SK-MEL-5 (cell line): ENCODE results near the gene ATP6V0A1. TPM values are rescaled to one million over a fixed set of nuclear protein-coding genes. Genes with fewer than 3 reads are reported as not detected.

Experiments
- DNase-seq: peaks from one replicate; pipeline ENCODE4 v3.0.0-alpha.2; 2016; ENCODE audit warnings: low read depth, low spot score
- in situ Hi-C: cut with HindIII; loops from 2 replicates; pipeline ENCODE4 v1.10.0; 2016; ENCODE audit warnings: low sequenced_read_pairs, high pct_unique_total_duplicates, low pct_unique_long_range_greater_than_20kb
- total RNA-seq: library from RNA; depleted of rRNA; stranded (reverse); fragments of >200 nt; shearing (Covaris generic); gene quantifications from 2 replicates; pipeline ENCODE4 v1.2.3, GENCODE V29; 2014

ATP6V0A1 gene
- total RNA-seq, 1 experiment from 2014 or later: 59.0 TPM

DNA sequence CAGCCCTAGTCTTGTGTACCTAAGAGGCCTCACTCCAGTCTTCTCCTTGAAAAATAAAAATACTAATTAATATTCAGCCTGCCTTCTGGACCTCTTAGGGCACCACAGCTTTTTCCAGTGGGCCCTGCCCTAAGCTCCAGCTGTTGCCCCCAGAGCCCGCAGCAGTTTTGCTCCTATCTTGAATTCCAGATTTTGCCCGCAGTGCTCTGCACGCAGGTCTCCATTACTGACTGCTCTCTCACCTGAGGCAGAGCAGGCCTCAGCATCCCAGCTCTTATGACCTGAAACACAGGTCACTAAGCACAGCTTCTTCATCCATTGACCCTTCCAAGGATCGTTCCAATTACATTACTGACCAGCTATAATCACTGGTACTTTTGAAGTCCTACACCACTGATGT is 49.0 kb downstream of the ATP6V0A1 start:
- in situ Hi-C loops: loop anchor here (25.0 kb wide), 1 partner anchor 195 kb away; no protein-coding TSS in a partner anchor

DNA sequence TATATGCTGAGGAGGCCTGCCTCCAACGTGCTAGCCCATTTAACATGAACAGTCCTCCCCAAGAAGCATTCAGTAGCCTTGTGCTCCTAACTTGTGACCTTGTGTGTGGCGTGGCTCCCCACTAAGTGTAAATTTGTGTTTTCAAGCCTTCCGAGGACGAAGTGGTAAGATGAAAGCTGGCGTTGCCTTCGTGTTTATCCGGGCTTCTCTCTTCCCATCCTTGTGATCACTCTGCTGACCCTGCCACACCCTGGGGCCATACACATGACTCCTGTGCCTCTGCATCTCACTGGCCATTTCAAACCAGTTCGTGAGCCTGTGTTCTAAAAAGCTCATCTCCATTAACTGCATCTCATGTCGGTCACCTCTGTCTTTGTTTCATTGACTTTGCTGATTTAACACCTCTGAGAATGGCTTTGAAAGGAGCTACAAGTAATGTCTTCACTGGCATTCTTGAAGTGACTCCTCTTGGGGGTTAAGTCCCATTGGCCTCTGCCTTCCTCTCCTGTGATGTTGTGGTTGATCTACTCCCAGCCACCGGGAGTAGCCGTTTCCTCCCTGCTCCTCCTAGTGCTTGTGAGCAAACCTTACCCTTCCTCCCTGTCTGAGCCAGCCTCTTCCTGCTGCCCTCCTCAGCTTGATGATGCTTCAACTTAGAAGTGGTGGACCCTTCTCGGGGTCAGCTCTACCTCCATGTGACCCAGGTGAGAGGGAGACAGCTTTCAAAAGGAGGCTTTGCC is 49.9 kb downstream of the ATP6V0A1 start:
- in situ Hi-C loops: loop anchor here (25.0 kb wide), 1 partner anchor 196 kb away; no protein-coding TSS in a partner anchor
- DNase-seq: peak; percentile 53

More for the DNA sequence above, 49.0 kb downstream of the ATP6V0A1 start:
- no peak for DNase-seq

DNA sequence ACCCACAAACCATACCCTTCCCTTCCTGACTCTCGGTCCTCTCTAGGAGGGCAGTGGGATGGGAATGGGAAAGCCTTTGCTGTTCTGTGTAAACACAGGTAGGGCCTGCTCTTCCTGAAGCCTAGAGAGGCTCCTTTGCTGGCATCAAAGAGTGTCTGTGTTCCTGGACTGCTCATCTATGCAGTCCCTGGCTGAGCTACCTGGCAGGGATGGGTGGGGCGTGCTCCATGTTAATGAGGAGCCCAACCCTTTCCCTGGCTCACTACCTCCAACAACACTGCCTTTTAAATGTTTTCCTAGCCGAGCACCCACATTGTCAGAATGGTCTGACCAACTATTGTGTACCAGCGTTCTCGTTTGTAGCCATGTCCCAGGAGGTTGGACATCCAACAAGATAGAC is 50.7 kb downstream of the ATP6V0A1 start:
- DNase-seq: no peak
- in situ Hi-C loops: loop anchor here (25.0 kb wide), 1 partner anchor 197 kb away; no protein-coding TSS in a partner anchor

DNA sequence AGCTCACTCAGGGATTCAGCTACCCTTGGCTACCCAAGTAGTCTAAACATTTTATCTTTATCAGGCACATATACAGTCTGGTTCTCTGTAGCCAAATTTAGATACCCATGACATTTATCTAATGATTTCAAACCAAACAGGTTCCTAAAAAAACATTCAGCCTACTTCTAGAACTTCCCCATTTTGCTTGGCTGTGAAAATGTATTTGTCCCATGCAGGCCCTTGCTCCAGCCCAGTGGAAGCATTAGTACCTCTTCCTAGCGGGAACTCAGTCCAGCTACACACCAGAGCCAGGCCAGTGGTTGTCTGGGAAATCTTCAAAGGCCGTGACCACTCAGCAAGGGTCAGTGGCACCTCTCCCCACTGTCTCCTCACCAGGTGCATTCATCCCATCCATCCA is 51.2 kb downstream of the ATP6V0A1 start:
- in situ Hi-C loops: loop anchor here (25.0 kb wide), 1 partner anchor 198 kb away; no protein-coding TSS in a partner anchor
- no peak for DNase-seq

DNA sequence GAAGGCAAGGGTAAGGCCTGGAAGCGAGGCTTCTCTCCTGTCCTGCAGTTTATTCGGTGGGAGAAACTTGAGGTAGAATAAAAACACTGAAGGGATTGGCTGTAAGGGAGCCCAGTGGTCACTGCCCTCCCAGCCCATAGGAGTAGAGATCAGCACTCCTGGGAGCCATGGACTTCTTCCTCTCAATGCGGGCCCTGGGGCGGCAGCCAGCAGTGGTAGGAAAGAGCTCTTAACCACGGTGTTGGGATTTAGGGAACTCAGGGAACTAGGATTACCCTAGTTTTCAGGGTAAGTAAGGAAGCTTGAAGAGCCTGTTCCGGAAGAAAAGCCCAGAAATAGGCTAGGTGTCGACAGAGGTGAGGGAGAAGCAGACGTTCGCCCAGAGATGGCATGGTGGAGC is 53.6 kb downstream of the ATP6V0A1 start:
- in situ Hi-C loops: loop anchor here (25.0 kb wide), 1 partner anchor 200 kb away; no protein-coding TSS in a partner anchor
- no peak for DNase-seq

DNA sequence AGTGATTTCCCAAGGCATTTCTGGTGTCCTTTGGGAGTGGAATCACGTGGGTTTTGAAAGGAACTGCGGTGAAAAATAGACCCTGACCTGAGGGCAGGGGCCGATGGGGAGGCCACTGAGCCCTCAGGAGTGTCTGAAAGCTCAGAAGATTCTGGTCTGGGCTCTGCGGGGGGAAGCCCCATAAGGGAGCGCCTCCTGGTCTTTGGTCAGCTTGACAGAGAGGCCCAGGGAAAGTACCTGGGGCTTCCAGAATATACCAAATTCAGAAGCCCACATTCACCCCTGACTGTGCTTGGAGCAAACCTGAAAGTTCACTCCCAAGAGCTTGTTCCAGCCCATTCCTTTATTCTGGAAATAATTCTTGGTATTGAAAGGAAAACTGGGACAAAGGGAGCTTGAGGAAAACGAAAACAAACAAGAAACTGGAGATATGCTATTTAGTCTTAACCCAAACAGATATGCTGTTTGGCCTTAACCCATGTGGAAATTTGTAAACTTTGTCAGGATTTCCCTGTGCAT is 54.1 kb downstream of the ATP6V0A1 start:
- in situ Hi-C loops: loop anchor here (25.0 kb wide), 1 partner anchor 200 kb away; no protein-coding TSS in a partner anchor
- no peak for DNase-seq

DNA sequence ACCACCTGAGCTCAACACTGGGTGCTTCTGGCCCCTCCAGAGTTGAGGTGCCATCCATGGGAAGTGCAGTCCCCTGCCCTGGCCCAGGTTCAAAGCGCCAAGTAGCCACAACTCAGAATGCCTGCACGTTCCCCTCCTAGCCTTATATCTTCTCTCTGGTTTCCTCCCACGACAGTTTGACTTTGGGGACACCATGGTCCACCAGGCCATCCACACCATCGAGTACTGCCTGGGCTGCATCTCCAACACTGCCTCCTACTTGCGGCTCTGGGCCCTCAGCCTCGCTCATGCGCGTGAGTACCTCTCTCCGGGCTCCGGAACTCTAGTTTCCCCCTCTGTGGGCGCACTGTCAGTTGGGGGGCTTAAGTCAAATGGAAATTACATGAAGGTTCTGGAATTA is 55.0 kb downstream of the ATP6V0A1 start:
- DNase-seq: no peak
- in situ Hi-C loops: loop anchor here (25.0 kb wide), 1 partner anchor 201 kb away; no protein-coding TSS in a partner anchor

DNA sequence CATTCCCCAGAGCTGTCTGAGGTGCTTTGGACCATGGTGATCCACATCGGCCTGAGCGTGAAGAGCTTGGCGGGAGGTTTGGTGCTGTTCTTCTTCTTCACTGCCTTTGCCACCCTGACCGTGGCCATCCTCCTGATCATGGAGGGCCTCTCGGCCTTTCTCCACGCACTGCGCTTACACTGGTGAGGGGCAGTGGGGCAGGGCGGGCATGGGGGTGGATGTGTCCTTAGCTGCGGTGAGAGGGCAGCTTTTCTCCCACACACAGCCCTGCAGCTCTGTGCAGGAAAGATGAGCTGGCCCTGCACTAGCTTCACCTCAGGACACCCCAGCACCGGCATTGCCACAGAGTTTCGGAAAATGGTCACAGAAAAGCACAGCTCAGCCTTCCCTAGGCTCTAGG is 55.6 kb downstream of the ATP6V0A1 start:
- no peak for DNase-seq
- in situ Hi-C loops: loop anchor here (25.0 kb wide), 1 partner anchor 202 kb away; no protein-coding TSS in a partner anchor

DNA sequence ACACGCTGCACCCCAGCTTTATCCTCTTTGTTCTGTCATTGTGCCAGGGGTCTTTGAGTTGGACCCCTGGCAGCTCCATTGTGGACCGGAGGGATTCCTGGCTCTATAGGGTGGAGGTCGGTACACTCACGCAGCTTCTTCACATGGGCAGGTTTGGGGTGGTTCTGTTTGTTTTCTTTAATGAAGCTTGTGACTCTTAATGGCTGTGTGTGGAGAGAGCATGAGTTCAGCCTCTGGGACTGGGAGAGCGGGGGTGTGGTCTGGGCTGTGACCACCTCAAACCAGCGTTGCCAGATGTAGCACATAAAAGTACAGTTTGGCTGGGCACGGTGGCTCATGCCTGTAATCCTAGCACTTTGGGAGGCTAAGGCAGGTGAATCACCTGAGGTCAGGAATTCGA is 56.2 kb downstream of the ATP6V0A1 start:
- DNase-seq: no peak
- in situ Hi-C loops: loop anchor here (25.0 kb wide), 1 partner anchor 203 kb away; no protein-coding TSS in a partner anchor

DNA sequence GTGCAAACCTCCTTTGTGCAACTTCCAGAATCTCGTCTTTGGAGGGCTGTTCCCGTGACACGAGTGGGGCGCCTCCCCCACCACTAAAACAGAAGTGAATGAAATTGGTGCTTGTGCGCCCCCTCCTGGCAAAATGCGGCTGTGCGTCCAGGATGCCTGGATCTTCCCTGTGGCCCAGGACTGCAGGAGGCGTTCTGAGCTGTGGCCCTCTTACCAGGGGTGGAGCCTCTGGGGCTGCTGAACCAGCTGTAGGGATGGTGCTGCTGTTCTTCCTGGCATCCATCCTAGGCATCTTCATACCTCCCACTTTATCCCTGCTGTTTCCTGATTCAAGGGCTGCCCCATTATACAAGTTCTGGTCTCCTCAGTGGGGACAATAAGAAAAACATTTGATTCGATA is 58.8 kb downstream of the ATP6V0A1 start:
- peak; percentile 89 for DNase-seq
- in situ Hi-C loops: loop anchor here (25.0 kb wide), 1 partner anchor 205 kb away; no protein-coding TSS in a partner anchor

DNA sequence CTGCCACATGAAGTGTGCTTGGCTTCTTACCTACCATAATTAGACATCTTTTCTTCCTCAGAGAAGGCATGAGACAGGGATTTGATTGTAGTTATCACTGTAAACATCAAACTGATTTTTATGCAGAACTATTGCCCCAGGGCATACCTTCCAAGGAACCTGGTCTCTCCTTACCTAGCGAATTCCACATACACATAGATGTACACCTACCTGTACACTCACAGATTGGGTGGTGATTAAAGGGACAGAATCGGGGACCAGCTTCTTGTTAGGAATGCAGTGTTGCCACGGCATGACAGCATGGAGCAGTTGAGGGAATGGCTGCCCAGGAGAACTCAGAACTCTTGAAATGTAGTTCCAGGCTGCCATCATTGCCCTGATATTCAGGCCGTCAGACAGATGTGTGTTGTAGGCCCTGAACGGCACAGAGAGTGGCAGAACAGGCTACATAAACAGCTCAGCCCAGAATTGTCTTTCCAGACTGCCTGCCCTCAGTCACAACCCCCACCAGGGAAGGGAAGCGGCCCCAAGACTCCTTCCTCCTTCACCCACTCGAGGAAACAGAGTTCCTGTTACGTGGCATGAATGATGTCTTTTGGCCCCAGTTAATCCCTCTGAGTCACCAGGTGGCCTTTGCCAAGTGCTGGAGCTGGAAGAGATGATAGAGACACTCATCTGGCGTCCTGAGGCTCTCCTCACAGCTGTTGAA is 59.5 kb downstream of the ATP6V0A1 start:
- in situ Hi-C loops: loop anchor here (25.0 kb wide), 1 partner anchor 206 kb away; no protein-coding TSS in a partner anchor
- no peak for DNase-seq

DNA sequence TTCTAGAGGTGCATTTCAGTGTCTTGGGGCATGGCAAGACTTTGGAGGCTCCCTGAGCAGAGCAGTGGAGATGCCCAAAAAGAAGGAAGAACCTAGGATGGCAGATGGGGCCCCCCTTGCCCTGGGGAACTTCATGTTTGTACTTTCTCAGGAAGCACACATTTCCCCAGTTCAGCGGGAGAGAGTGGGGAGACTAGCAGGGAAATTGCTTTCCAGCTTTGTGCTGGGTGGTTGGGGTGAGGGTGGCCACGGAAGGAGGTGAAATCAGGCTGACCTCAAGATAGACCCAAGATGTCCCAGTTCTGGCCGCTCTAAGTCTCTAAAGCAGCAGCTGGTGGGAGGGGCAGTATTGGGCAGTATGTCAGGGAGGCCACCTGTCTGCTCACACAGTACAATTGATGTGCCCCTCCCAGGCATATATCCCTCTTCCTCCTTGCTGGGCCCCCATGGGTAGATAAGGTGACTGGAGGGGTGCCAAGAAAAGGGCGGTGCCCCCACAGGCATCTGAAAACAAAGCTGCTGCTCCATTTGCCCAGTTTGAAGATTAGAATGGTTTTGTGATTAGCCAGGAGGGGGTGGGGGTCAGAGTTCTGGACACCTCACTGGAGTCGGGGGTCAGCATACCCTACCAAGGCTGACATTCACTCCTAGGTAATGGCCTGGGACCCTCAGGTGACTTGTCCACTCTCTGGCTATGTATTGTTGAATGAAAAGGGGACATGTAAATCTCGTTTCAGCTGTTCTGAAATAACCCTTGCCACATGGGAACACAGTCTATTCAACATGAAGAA is 60.3 kb downstream of the ATP6V0A1 start:
- in situ Hi-C loops: loop anchor here (25.0 kb wide), 1 partner anchor 207 kb away; no protein-coding TSS in a partner anchor
- no peak for DNase-seq

DNA sequence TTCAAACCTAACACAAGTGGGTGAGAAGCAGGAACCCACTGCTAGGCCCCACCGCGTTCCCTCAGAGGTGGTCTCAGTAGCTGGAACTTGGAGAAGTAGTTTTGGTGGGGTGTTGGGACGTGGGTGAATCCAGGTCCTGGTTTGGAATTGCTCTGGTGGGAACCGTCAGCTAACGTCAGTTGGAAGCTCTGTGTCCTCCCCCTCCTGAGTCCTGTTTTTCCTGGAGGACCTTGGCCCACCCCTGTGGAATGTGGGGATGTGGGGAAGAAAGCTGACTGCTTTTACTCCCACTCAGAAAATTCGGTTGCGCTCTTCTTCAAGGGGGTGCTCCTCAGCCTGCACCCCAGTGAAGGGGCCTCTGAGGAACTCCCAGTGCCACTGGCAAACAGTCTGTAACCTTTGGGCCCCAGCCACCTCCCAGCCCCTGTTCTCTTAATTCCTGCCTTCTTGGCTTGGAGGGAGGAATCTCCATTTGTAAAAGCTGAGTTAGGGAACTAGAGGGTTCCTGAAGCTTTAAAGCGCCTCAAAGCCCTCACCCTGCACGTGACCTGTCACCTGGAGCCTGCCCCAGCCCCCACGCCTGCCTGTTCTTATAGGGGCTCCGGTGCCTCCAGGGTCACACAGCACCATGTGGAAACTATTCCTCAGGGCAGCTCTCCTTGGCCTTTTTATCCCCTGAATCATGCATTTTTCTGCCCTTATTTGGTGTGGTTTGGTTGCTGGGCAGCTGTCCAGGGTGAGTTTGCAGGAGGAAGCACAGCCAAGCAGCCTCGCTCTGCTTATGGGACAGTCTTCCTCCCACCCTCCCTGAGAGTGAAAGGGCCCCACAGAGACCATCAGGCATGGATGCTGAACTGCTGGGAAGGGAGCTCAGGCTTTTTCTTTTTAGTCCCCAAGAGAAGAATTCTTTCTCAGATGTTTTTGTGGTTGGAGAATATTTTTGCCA is 61.1 kb downstream of the ATP6V0A1 start:
- in situ Hi-C loops: loop anchor here (25.0 kb wide), 1 partner anchor 208 kb away; no protein-coding TSS in a partner anchor
- DNase-seq: peak; percentile 48

DNA sequence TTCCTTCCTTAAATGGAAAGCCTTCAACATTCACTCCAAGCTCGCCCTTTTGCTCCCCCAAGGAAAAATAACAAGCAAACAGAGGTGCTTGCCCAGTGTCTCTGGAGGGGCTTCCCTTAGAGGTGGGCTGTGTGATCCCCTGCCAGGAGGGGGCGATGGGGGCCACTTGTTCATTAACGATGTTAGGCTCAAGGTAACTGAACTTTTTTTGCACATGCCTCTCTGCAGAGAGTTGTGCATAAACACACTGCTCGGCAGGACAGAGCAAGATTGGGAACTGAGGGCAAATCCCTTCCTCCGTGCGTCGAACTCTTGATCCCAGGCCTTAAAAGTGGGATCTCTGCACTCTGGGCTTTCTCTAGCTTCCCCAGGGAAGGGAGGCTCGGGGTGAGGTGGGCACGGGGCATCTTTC is 61.9 kb downstream of the ATP6V0A1 start:
- no peak for DNase-seq
- in situ Hi-C loops: loop anchor here (25.0 kb wide), 1 partner anchor 208 kb away; no protein-coding TSS in a partner anchor

DNA sequence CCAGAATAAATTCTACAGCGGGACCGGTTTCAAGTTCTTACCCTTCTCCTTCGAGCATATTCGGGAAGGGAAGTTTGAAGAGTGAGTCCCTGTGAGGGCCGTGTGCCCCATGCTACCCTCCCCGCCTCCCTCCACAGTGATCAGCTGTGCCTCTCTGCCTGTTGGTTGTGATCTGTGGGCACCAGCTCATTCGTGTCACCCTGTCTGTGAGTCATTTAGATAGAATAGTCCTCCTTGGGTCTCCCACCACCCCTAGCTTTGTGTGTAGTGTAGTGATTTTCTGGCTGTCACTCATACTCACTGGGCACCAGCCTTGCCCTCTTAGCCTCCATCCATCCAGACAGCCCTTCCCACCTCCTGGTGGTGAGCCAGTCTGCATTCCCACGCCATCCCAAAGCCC is 62.4 kb downstream of the ATP6V0A1 start:
- in situ Hi-C loops: loop anchor here (25.0 kb wide), 1 partner anchor 209 kb away; no protein-coding TSS in a partner anchor

DNA sequence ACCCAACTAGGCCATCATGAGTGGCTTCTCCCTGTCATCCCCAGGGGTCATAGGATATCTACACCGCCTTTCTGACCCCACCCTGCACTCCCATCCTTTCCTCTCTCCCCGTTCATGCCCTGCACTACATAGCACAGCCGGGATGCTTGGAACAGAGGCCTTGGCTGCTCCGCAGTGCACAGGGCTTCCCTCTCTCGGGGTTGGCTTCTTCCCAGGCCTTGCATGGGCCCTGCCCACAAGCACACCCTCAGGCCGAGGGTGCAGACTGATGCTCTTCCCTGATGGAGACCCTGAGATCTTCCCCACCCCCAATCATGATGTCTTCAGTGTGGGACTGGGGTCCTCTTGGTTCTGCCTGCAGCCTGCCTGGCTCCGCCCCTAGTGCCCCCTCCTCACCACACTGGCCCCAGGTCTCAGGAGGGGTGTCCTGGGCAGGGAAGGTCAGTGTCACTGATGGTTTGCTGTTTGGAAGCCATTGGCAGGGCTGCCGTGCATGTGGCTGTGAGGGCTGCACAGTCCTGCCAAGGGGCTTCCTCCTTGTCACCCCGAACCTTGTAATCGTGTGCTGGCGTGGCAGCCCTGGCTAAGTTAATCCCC is 63.1 kb downstream of the ATP6V0A1 start:
- in situ Hi-C loops: loop anchor here (25.0 kb wide), 1 partner anchor 209 kb away; no protein-coding TSS in a partner anchor
- DNase-seq: no peak

More for the DNA sequence above, 62.4 kb downstream of the ATP6V0A1 start:
- no peak for DNase-seq
